Stomach (tissue), 4 donors: Measurements from ENCODE around the gene UGT3A2.

Experiments used
- EP300 ChIP-seq: sonication (generic); formaldehyde crosslinking; IDR thresholded peaks from one replicate; pipeline ENCODE4 v1.6.1; 2017; ENCODE audit warnings: antibody characterized with exemption
- POLR2A ChIP-seq, 4 donors: fragments of 450-650 bp; IDR thresholded peaks; one replicate each; pipeline ENCODE4 v1.6.1; 2016; ENCODE audit warnings: antibody characterized with exemption in 4 of 4, control low read depth in 2 of 4, mild to moderate bottlenecking in 1 of 4, moderate library complexity in 1 of 4
- POLR2AphosphoS5 ChIP-seq, 3 donors: sonication (generic); formaldehyde crosslinking; IDR thresholded peaks; one replicate each; pipeline ENCODE4 v1.6.1; 2016; ENCODE audit warnings: antibody characterized with exemption in 3 of 3
- TF ChIP-seq, protein P1 (sequence below), 7 experiments: fragments of 450-650 bp in 4 of 7; fragments of 200-600 bp in 3 of 7; sonication (generic) in 3 of 7; IDR thresholded peaks; one replicate each; pipeline ENCODE4 v1.5.1; 2016 to 2019; ENCODE audit warnings: antibody characterized with exemption in 7 of 7, control low read depth in 2 of 7, mild to moderate bottlenecking in 1 of 7

DNA sequence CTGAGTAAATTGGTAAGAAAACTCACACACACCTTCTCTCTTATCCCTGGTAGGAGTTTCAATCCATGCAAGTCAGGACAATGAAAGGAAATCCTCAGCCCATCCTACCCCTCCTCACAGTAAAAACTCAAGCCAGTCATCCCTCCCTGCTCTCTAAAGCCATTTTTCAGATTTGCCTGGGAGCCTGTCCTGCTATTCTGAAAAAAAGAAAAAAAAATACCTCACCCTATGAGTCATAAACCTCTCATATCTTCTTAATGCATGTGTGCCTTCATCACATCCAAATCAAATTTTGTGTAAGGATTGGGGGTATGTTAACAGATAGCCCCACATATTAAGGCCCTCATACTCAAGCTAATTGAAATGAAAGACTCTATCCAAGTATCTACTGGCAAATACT, 14.1 kb downstream of the UGT3A2 start:
- TF ChIP-seq, protein P1, sequence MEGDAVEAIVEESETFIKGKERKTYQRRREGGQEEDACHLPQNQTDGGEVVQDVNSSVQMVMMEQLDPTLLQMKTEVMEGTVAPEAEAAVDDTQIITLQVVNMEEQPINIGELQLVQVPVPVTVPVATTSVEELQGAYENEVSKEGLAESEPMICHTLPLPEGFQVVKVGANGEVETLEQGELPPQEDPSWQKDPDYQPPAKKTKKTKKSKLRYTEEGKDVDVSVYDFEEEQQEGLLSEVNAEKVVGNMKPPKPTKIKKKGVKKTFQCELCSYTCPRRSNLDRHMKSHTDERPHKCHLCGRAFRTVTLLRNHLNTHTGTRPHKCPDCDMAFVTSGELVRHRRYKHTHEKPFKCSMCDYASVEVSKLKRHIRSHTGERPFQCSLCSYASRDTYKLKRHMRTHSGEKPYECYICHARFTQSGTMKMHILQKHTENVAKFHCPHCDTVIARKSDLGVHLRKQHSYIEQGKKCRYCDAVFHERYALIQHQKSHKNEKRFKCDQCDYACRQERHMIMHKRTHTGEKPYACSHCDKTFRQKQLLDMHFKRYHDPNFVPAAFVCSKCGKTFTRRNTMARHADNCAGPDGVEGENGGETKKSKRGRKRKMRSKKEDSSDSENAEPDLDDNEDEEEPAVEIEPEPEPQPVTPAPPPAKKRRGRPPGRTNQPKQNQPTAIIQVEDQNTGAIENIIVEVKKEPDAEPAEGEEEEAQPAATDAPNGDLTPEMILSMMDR (IDR thresholded peaks at IDR 0.05) = no peak
- no peak for TF ChIP-seq POLR2AphosphoS5 (IDR thresholded peaks at IDR 0.05)
- no peak for TF ChIP-seq POLR2A (IDR thresholded peaks at IDR 0.05)
- TF ChIP-seq EP300 = no peak
